GM12878 (cell line): ENCODE results near the gene NCKAP5. TPM values are rescaled to one million over a fixed set of nuclear protein-coding genes. Genes with fewer than 3 reads are reported as not detected.

Experiments used
- ATAC-seq: fragments of 200-7000 bp; cut with Tn5 transposase; 3 replicates; pipeline ENCODE4 v1.9.1; 2020; ENCODE audit warnings: mild to moderate bottlenecking, moderate library complexity
- BruUV-seq: library from RNA; stranded (reverse); fragments of 400-500 nt; replicated peaks from 2 replicates; lab custom pipeline; 2021; lab: Mats Ljungman, UMichigan
- CTCF ChIA-PET: fragments of 300-600 bp; sonication (Branson Sonifier 250); formaldehyde crosslinking; extraction: SDS; loops from one replicate; lab custom pipeline; 2021; ENCODE audit warnings: inconsistent platforms; lab: Yijun Ruan, JAX
- POLR2A ChIA-PET: fragments of 350-600 bp; formaldehyde crosslinking; extraction: SDS; loops from one replicate; lab custom pipeline; 2021; ENCODE audit warnings: inconsistent platforms; lab: Charles Lee
- RAD21 ChIA-PET: fragments of 300-600 bp; sonication (Branson Sonifier 250); formaldehyde crosslinking; loops from one replicate; lab custom pipeline; 2023; ENCODE audit warnings: antibody characterized with exemption; ENCODE audit not compliant: unreplicated experiment; lab: Charles Lee
- SMC1A ChIA-PET: fragments of 300-600 bp; sonication (Branson Sonifier 250); formaldehyde crosslinking; loops from one replicate; lab custom pipeline; 2023; ENCODE audit not compliant: unreplicated experiment, uncharacterized antibody; lab: Charles Lee
- DNase-seq: peaks from one replicate; pipeline ENCODE4 v3.0.0-alpha.2; 2011; ENCODE audit warnings: low read depth, low spot score
- FAIRE-seq: peaks from 3 replicates; lab custom pipeline; 2011; peaks lifted over from hg19 to GRCh38; lab: Jason Lieb, UNC
- H2AFZ ChIP-seq: 2 replicates; pipeline ENCODE4 v1.6.0; 2011; ENCODE audit warnings: low read depth, low read length, control low read depth; ENCODE audit not compliant: control insufficient read depth
- H3K27ac ChIP-seq: 2 replicates; pipeline ENCODE4 v1.5.1; 2011; ENCODE audit warnings: control low read depth; ENCODE audit not compliant: control insufficient read depth, insufficient read depth
- H3K27me3 ChIP-seq, 2 experiments: replicated peaks in 1 of 2; 2 replicates each; pipeline versions ENCODE4 v1.6.0 to v1.6.1; 2011; ENCODE audit warnings: low read length in 1 of 2; ENCODE audit not compliant: control insufficient read depth in 2 of 2, insufficient read depth in 2 of 2
- H3K36me3 ChIP-seq, 2 experiments: 2 replicates each; pipeline ENCODE4 v1.5.1; 2011; ENCODE audit warnings: low read length in 1 of 2; ENCODE audit not compliant: control insufficient read depth in 2 of 2, insufficient read depth in 2 of 2
- H3K4me1 ChIP-seq: 2 replicates; pipeline ENCODE4 v1.6.1; 2011; ENCODE audit warnings: mild to moderate bottlenecking, low read length, moderate library complexity, mixed read lengths; ENCODE audit not compliant: control insufficient read depth, insufficient read depth
- H3K4me2 ChIP-seq: 2 replicates; pipeline ENCODE4 v1.6.0; 2011; ENCODE audit warnings: control low read depth; ENCODE audit not compliant: control insufficient read depth, insufficient read depth
- H3K4me3 ChIP-seq: fragments of 200-600 bp; sonication (generic); 2 replicates; pipeline ENCODE4 v1.5.1; 2016
- H3K79me2 ChIP-seq: 2 replicates; pipeline ENCODE4 v1.6.0; 2011; ENCODE audit warnings: low read length; ENCODE audit not compliant: control insufficient read depth, insufficient read depth
- H3K9ac ChIP-seq: 2 replicates; pipeline ENCODE4 v1.8.0; 2011; ENCODE audit warnings: low read length, control low read depth, mixed read lengths; ENCODE audit not compliant: control insufficient read depth, insufficient read depth
- H3K9me3 ChIP-seq: replicated peaks from 3 replicates; pipeline ENCODE4 v1.5.1; 2011; ENCODE audit warnings: mild to moderate bottlenecking, low read length; ENCODE audit not compliant: control insufficient read depth, insufficient read depth
- H4K20me1 ChIP-seq: 2 replicates; pipeline ENCODE4 v1.6.0; 2011; ENCODE audit not compliant: control insufficient read depth, insufficient read depth
- EZH2 ChIP-seq: IDR thresholded peaks from 2 replicates; pipeline ENCODE4 v1.6.1; 2012; ENCODE audit warnings: low read depth, mild to moderate bottlenecking, control low read depth, inconsistent platforms, low read length, borderline replicate concordance; ENCODE audit not compliant: control insufficient read depth
- MTA3 ChIP-seq: IDR thresholded peaks from 2 replicates; pipeline ENCODE4 v1.6.1; 2012; ENCODE audit warnings: low read length, inconsistent platforms, borderline replicate concordance
- RBBP5 ChIP-seq: fragments of 200-600 bp; sonication (generic); conservative IDR thresholded peaks from 2 replicates; pipeline ENCODE4 v1.6.1; 2016
- USF1 ChIP-seq: IDR thresholded peaks from 2 replicates; pipeline ENCODE4 v1.6.1; 2011; ENCODE audit warnings: borderline replicate concordance, low read depth, mild to moderate bottlenecking, moderate library complexity, mixed read lengths, low read length; ENCODE audit not compliant: insufficient read depth; ENCODE audit errors: extremely low read length
- ZBTB11 ChIP-seq: fragments of 450-650 bp; formaldehyde crosslinking; IDR thresholded peaks from 2 replicates; pipeline ENCODE4 v1.5.0; 2022; ENCODE audit warnings: mild to moderate bottlenecking, missing genetic modification characterization
- ZNF592 ChIP-seq: fragments of 450-650 bp; IDR thresholded peaks from 2 replicates; pipeline ENCODE4 v1.6.1; 2017; ENCODE audit warnings: mild to moderate bottlenecking, moderate library complexity
- WGBS: methylation state at CpG from one replicate; pipeline ENCODE4 v1.1.6; 2016; ENCODE audit warnings: low lambda C conversion rate; ENCODE audit not compliant: insufficient replicate concordance, insufficient coverage; ENCODE audit errors: missing lambda C conversion rate; 5-methylcytosine and 5-hydroxymethylcytosine counted together
- in situ Hi-C: fragments of 300-500 bp; cut with MboI; formaldehyde crosslinking; loops from 9 replicates; pipeline ENCODE4 v1.14.3; 2018; ENCODE audit warnings: mixed read lengths
- intact Hi-C: fragments of 100-400 bp; cut with micrococcal nuclease; formaldehyde crosslinking; loops from one replicate; pipeline ENCODE4 v1.14.2; 2022; ENCODE audit not compliant: unreplicated experiment
- polyA plus RNA-seq, 11 experiments: library from polyadenylated mRNA; depleted of rRNA in 4 of 11; unstranded in 6 of 11; stranded (reverse) in 5 of 11; fragments of >200 nt; fragmentation: Nextera tagmentation in 4 of 11; fragmentation: Illumina TruSeq in 1 of 11; extraction: Ambion mirVana in 4 of 11; extraction: Trizol in 1 of 11; gene quantifications; 1 replicate in 1 of 11; 2 replicates in 10 of 11; pipeline versions ENCODE4 v1.2.1 to v1.2.3, GENCODE V29; 2011 to 2016; ENCODE audit warnings: inconsistent platforms in 2 of 11, missing spikeins in 2 of 11, low read depth in 1 of 11
- total RNA-seq, 4 experiments: library from RNA; depleted of rRNA in 3 of 4; stranded (reverse); fragments of >200 nt in 3 of 4; fragmentation: Illumina TruSeq in 1 of 4; extraction: Trizol in 1 of 4; gene quantifications; 2 replicates each; pipeline versions ENCODE4 v1.2.1 to v1.2.3, GENCODE V29; 2013 to 2021

The NCKAP5 gene
- total and polyA plus RNA-seq, 10 of the 15 experiments (the other 5 are each of a cell fraction or from before 2014, with no cell fraction given) = 0.06 to 0.44 (median 0.16) TPM

DNA sequence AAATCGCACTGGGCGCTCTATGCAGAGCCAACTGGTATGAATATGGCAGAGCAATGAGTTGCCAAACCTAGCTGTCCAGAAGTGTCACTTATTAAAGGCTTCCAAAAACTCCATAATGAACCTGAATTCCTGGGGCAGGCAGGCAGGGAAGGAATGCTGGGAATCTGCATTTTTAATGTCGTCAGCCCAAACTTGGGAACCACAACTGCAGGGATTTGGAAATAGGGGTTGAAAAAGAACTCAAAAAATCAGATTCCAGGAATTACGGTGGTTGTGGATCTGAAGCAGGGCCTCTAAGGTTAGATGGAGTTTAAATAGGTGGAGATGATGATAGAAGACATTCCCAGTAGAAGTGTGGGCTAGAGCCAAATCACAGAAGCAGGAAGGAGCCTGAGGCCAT, 15.0 kb downstream of the NCKAP5 start:
- no peak overlapping the region for H3K4me2 ChIP-seq
- no peak overlapping the region for H3K9ac ChIP-seq
- no peaks in the 10 kb centered on the region for H3K9me3 ChIP-seq
- intact Hi-C loops = no loop called here
- no peak overlapping the region for H3K4me3 ChIP-seq
- CTCF ChIA-PET = interaction anchor here (0.6 to 1.4 kb wide), 3 partner anchors 9 to 1006 kb away, joined by 3 read pairs; no protein-coding TSS in a partner anchor
- no TSS peak for BruUV-seq
- RAD21 ChIA-PET = no interaction called here
- POLR2A ChIA-PET = no interaction called here
- ATAC-seq (no peak), FAIRE-seq (no peak), DNase-seq (no peak)
- no peaks in the 10 kb centered on the region for H3K79me2 ChIP-seq
- no peaks in the 10 kb centered on the region for H3K27me3 ChIP-seq
- H4K20me1 ChIP-seq = no peaks in the 10 kb centered on the region
- H3K27ac ChIP-seq = no peak overlapping the region
- SMC1A ChIA-PET = interaction anchor here (1.4 kb wide), 1 partner anchor 11 kb away, joined by 6 read pairs; no protein-coding TSS in a partner anchor
- TF ChIP-seq EZH2 (no peak), ZNF592 (no peak), ZBTB11 (CRISPR knock-in tag) (no peak), RBBP5 (no peak), USF1 (no peak), MTA3 (no peak)
- no peaks in the 10 kb centered on the region for H3K4me1 ChIP-seq
- 67% methylated on average over 4 of the region's 4 CpGs for WGBS
- in situ Hi-C loops = loop anchor here (25.0 kb wide), 1 partner anchor 1016 kb away; no protein-coding TSS in a partner anchor
- H3K36me3 ChIP-seq = no peaks in the 10 kb centered on the region
- no peak overlapping the region for H2AFZ ChIP-seq
